Ovary (tissue), 3 donors: ENCODE measurements around the gene LRRC27.

Experiments
- POLR2A ChIP-seq: fragments of 450-650 bp; IDR thresholded peaks from one replicate; pipeline ENCODE4 v1.6.1; 2017; ENCODE audit warnings: antibody characterized with exemption, mild to moderate bottlenecking, moderate library complexity
- TF ChIP-seq, protein P1 (sequence below), 3 donors: fragments of 450-650 bp in 2 of 3; fragments of 200-600 bp in 1 of 3; IDR thresholded peaks; one replicate each; pipeline versions ENCODE4 v1.5.1 to v1.8.0; 2016 to 2022; ENCODE audit warnings: antibody characterized with exemption in 3 of 3, mild to moderate bottlenecking in 1 of 3
- donor health status: DM: no; HTN: no; CAD: no.

- no peak for TF ChIP-seq POLR2A
- TF ChIP-seq, protein P1, sequence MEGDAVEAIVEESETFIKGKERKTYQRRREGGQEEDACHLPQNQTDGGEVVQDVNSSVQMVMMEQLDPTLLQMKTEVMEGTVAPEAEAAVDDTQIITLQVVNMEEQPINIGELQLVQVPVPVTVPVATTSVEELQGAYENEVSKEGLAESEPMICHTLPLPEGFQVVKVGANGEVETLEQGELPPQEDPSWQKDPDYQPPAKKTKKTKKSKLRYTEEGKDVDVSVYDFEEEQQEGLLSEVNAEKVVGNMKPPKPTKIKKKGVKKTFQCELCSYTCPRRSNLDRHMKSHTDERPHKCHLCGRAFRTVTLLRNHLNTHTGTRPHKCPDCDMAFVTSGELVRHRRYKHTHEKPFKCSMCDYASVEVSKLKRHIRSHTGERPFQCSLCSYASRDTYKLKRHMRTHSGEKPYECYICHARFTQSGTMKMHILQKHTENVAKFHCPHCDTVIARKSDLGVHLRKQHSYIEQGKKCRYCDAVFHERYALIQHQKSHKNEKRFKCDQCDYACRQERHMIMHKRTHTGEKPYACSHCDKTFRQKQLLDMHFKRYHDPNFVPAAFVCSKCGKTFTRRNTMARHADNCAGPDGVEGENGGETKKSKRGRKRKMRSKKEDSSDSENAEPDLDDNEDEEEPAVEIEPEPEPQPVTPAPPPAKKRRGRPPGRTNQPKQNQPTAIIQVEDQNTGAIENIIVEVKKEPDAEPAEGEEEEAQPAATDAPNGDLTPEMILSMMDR (IDR thresholded peaks at IDR 0.05) = no peak
These were observed 57.6 kb downstream of the LRRC27 start for GRCh38 chr10:132389433-132390169.
